ENCODE data around the gene STK25. TPM values are rescaled to one million over a fixed set of nuclear protein-coding genes. Genes with fewer than 3 reads are reported as not detected.

The STK25 gene
- total and polyA plus RNA-seq, 2 donors (not counting 3 experiments of a cell fraction or from before 2014, with no cell fraction given) = 286 to 715 TPM

GRCh38 chr2:241489733-241490680, 18.4 kb downstream of the STK25 start:
- Histone ChIP-seq H3K9me3 (replicated peaks; ENCODE audit: control insufficient read depth, insufficient read depth, low read length) (no peaks in the 10 kb centered on the region), H3K9ac (replicated peaks; ENCODE audit: extremely low read depth, insufficient read depth, low read length) (no peak overlapping the region), H2AFZ (ENCODE audit: low read depth, low read length) (no peak overlapping the region), H3K4me3 (replicated peaks in 1 of 3; ENCODE audit: insufficient read depth in 1 of 3, low read depth in 1 of 3, low read length in 3 of 3) (no peak overlapping the region), H3K79me2 (ENCODE audit: control insufficient read depth, insufficient read depth, low read length) (no peaks in the 10 kb centered on the region), H3K36me3 (ENCODE audit: control insufficient read depth in 2 of 2, extremely low read depth in 1 of 2, insufficient read depth in 2 of 2, low read length in 2 of 2) (peaks cover 2 to 17% of the 10 kb centered on the region in 2 experiments), H4K20me1 (replicated peaks; ENCODE audit: control insufficient read depth, extremely low read depth, insufficient read depth, low read length) (no peaks in the 10 kb centered on the region), H3K4me1 (ENCODE audit: control insufficient read depth, extremely low read depth, insufficient read depth, low read length) (no peaks in the 10 kb centered on the region), H3K9me1 (replicated peaks; ENCODE audit: control insufficient read depth, extremely low read depth, insufficient read depth, low read length) (no peaks in the 10 kb centered on the region), H3K27me3 (ENCODE audit: control insufficient read depth in 2 of 2, insufficient read depth in 2 of 2, low read length in 2 of 2) (no peaks in the 10 kb centered on the region), H3K4me2 (ENCODE audit: insufficient read depth, low read length) (no peak overlapping the region), H3K27ac (ENCODE audit: insufficient read depth, low read depth, low read length) (no peak overlapping the region)
- ChIA-PET POLR2A (interaction anchor here (1.0 kb wide), 1 partner anchor 8 kb away, joined by 3 read pairs; no protein-coding TSS in a partner anchor), CTCF (interaction anchor here (0.9 kb wide), 1 partner anchor 23 kb away, joined by 3 read pairs; no protein-coding TSS in a partner anchor)
- intact Hi-C loops (cut with micrococcal nuclease) (no loop called here), dilution Hi-C loops (cut with MboI; ENCODE audit: extremely low pct_ligation_motif_present, low sequenced_read_pairs) (no loop called here)
- FAIRE-seq = no peak
- no peak for DNase-seq (ENCODE audit: low read depth, low spot score)
- BruUV-seq (replicated peaks) = no TSS peak
- TF ChIP-seq POLR2AphosphoS5 (IDR thresholded peaks at IDR 0.05; ENCODE audit: insufficient read depth, low read depth, low read length) (no peak), GATA2 (IDR thresholded peaks at IDR 0.05; ENCODE audit: insufficient read depth, insufficient read length, low read depth, low read length) (no peak), CTCF (IDR thresholded peaks at IDR 0.05; ENCODE audit: extremely low read depth in 1 of 2, insufficient read depth in 1 of 2, low read depth in 1 of 2, low read length in 2 of 2) (no peak), MYC (IDR thresholded peaks at IDR 0.05; ENCODE audit: low read depth, low read length) (no peak), MAX (IDR thresholded peaks at IDR 0.05; ENCODE audit: insufficient read depth, insufficient read length) (no peak), POLR2A (IDR thresholded peaks at IDR 0.05; ENCODE audit: low read depth, low read length) (no peak), FOS (IDR thresholded peaks at IDR 0.05; ENCODE audit: borderline replicate concordance, insufficient read depth, low read length) (no peak), EZH2 (IDR thresholded peaks at IDR 0.05; ENCODE audit: borderline replicate concordance, low read depth, low read length, severe bottlenecking) (no peak), JUN (IDR thresholded peaks at IDR 0.05; ENCODE audit: borderline replicate concordance, insufficient read depth, insufficient read length, low read depth) (no peak)
